ENCODE results near the gene CHKA.

CHKA gene

GRCh38 chr11:68137833-68138232 lies 16.6 kb upstream of the CHKA start:
- no peak for TF ChIP-seq CTCF (IDR thresholded peaks at IDR 0.05; ENCODE audit: low read depth, low read length)
- H3K4me3 ChIP-seq (ENCODE audit: low read depth, low read length) = no peak overlapping the region

GRCh38 chr11:68136866-68137265 lies 15.7 kb upstream of the CHKA start:
- no peak overlapping the region for H3K4me3 ChIP-seq (ENCODE audit: low read depth, low read length)
- no peak for TF ChIP-seq CTCF (IDR thresholded peaks at IDR 0.05; ENCODE audit: low read depth, low read length)

GRCh38 chr11:68135161-68135560 lies 14.0 kb upstream of the CHKA start:
- H3K4me3 ChIP-seq (ENCODE audit: low read depth, low read length) = no peak overlapping the region
- no peak for TF ChIP-seq CTCF (IDR thresholded peaks at IDR 0.05; ENCODE audit: low read depth, low read length)

- H3K4me3 ChIP-seq (ENCODE audit: low read depth, low read length) = no peak overlapping the region
- TF ChIP-seq CTCF (IDR thresholded peaks at IDR 0.05; ENCODE audit: low read depth, low read length) = no peak
Observed at GRCh38 chr11:68133761-68134160, 12.6 kb upstream of the CHKA start.

GRCh38 chr11:68130121-68130520 lies 8.9 kb upstream of the CHKA start:
- no peak overlapping the region for H3K4me3 ChIP-seq (ENCODE audit: low read depth, low read length)
- no peak for TF ChIP-seq CTCF (IDR thresholded peaks at IDR 0.05; ENCODE audit: low read depth, low read length)

- no peak for TF ChIP-seq CTCF (IDR thresholded peaks at IDR 0.05; ENCODE audit: low read depth, low read length)
- no peak overlapping the region for H3K4me3 ChIP-seq (ENCODE audit: low read depth, low read length)
Observed at GRCh38 chr11:68128682-68129327, 7.6 kb upstream of the CHKA start.

GRCh38 chr11:68127714-68128681 lies 6.8 kb upstream of the CHKA start:
- no peak overlapping the region for H3K4me3 ChIP-seq (ENCODE audit: low read depth, low read length)
- TF ChIP-seq CTCF (IDR thresholded peaks at IDR 0.05; ENCODE audit: low read depth, low read length) = no peak
